ENCODE results near the gene RHBDL3.

The RHBDL3 gene

GRCh38 chr17:32307658-32308057, 42.0 kb downstream of the RHBDL3 start:
- Histone ChIP-seq H3K9me3 (ENCODE audit: insufficient read depth, low read length) (no peaks in the 10 kb centered on the region), H3K9ac (ENCODE audit: low read length) (no peak overlapping the region), H3F3A (ENCODE audit: insufficient read depth) (peaks cover 4% of the 10 kb centered on the region; the same call in 1 of the 2 replicates), H3K27ac (ENCODE audit: low read depth, low read length) (no peak overlapping the region), H3K9me2 (replicated peaks; ENCODE audit: insufficient read depth, low read length) (no peaks in the 10 kb centered on the region), H3K4me3 (ENCODE audit: insufficient read depth, low read length, poor library complexity, severe bottlenecking) (no peak overlapping the region), H2AFZ (ENCODE audit: low read depth, low read length, severe bottlenecking) (no peak overlapping the region), H3K36me3 (ENCODE audit: low read length) (no peaks in the 10 kb centered on the region), H4K20me1 (ENCODE audit: low read depth, low read length) (no peaks in the 10 kb centered on the region), H3K27me3 (ENCODE audit: low read length) (no peaks in the 10 kb centered on the region), H3K79me2 (ENCODE audit: insufficient read depth, low read length) (no peaks in the 10 kb centered on the region), H3K4me2 (ENCODE audit: low read depth, low read length, poor library complexity, severe bottlenecking) (no peak overlapping the region)
- TF ChIP-seq EZH2phosphoT487 (conservative IDR thresholded peaks at IDR 0.05; ENCODE audit: low read length) = no peak
- no peak for TF ChIP-seq CTCF (IDR thresholded peaks at IDR 0.05; ENCODE audit: insufficient read depth, low read length, poor library complexity, severe bottlenecking)

- no peaks in the 10 kb centered on the region for H3K36me3 ChIP-seq (ENCODE audit: low read length)
- peaks cover 4% of the 10 kb centered on the region; the same call in 1 of the 2 replicates for H3F3A ChIP-seq (ENCODE audit: insufficient read depth)
- no peaks in the 10 kb centered on the region for H3K27me3 ChIP-seq (ENCODE audit: low read length)
- no peaks in the 10 kb centered on the region for H4K20me1 ChIP-seq (ENCODE audit: low read depth, low read length)
- H3K4me3 ChIP-seq (ENCODE audit: insufficient read depth, low read length, poor library complexity, severe bottlenecking) = no peak overlapping the region
- H3K9me3 ChIP-seq (ENCODE audit: insufficient read depth, low read length) = no peaks in the 10 kb centered on the region
- no peaks in the 10 kb centered on the region for H3K79me2 ChIP-seq (ENCODE audit: insufficient read depth, low read length)
- no peak overlapping the region for H3K9ac ChIP-seq (ENCODE audit: low read length)
- H3K4me2 ChIP-seq (ENCODE audit: low read depth, low read length, poor library complexity, severe bottlenecking) = no peak overlapping the region
- no peak overlapping the region for H2AFZ ChIP-seq (ENCODE audit: low read depth, low read length, severe bottlenecking)
- no peak for TF ChIP-seq EZH2phosphoT487 (conservative IDR thresholded peaks at IDR 0.05; ENCODE audit: low read length)
- no peak for TF ChIP-seq CTCF (IDR thresholded peaks at IDR 0.05; ENCODE audit: insufficient read depth, low read length, poor library complexity, severe bottlenecking)
- H3K27ac ChIP-seq (ENCODE audit: low read depth, low read length) = 0 out of 2 replicates have a peak overlapping the region, but pooled peaks have one; percentile 13
- no peaks in the 10 kb centered on the region for H3K9me2 ChIP-seq (replicated peaks; ENCODE audit: insufficient read depth, low read length)
These were observed 45.5 kb downstream of the RHBDL3 start for GRCh38 chr17:32311028-32311536.

- Histone ChIP-seq H2AFZ (ENCODE audit: low read depth, low read length, severe bottlenecking) (no peak overlapping the region), H3K9ac (ENCODE audit: low read length) (no peak overlapping the region), H3K4me3 (ENCODE audit: insufficient read depth, low read length, poor library complexity, severe bottlenecking) (no peak overlapping the region), H3K36me3 (ENCODE audit: low read length) (no peaks in the 10 kb centered on the region), H3K9me2 (replicated peaks; ENCODE audit: insufficient read depth, low read length) (no peaks in the 10 kb centered on the region), H3K4me2 (ENCODE audit: low read depth, low read length, poor library complexity, severe bottlenecking) (no peak overlapping the region), H3K9me3 (ENCODE audit: insufficient read depth, low read length) (no peaks in the 10 kb centered on the region), H3K27ac (ENCODE audit: low read depth, low read length) (no peak overlapping the region), H4K20me1 (ENCODE audit: low read depth, low read length) (no peaks in the 10 kb centered on the region), H3F3A (ENCODE audit: insufficient read depth) (peaks cover 4% of the 10 kb centered on the region; the same call in 1 of the 2 replicates), H3K79me2 (ENCODE audit: insufficient read depth, low read length) (no peaks in the 10 kb centered on the region), H3K27me3 (ENCODE audit: low read length) (no peaks in the 10 kb centered on the region)
- TF ChIP-seq CTCF (IDR thresholded peaks at IDR 0.05; ENCODE audit: insufficient read depth, low read length, poor library complexity, severe bottlenecking) = no peak
These were observed 49.0 kb downstream of the RHBDL3 start for GRCh38 chr17:32314636-32315035.

Measured in SU-DHL-6 (cell line).